ENCODE results near the gene PTGIS. TPM values are rescaled to one million over a fixed set of nuclear protein-coding genes. Genes with fewer than 3 reads are reported as not detected.
A peak's percentile ranks its signal among the peaks of the same experiment; 100 is the strongest.

Gene PTGIS
- total RNA-seq, 1 experiment from 2014 or later, result 20.0 TPM

DNA sequence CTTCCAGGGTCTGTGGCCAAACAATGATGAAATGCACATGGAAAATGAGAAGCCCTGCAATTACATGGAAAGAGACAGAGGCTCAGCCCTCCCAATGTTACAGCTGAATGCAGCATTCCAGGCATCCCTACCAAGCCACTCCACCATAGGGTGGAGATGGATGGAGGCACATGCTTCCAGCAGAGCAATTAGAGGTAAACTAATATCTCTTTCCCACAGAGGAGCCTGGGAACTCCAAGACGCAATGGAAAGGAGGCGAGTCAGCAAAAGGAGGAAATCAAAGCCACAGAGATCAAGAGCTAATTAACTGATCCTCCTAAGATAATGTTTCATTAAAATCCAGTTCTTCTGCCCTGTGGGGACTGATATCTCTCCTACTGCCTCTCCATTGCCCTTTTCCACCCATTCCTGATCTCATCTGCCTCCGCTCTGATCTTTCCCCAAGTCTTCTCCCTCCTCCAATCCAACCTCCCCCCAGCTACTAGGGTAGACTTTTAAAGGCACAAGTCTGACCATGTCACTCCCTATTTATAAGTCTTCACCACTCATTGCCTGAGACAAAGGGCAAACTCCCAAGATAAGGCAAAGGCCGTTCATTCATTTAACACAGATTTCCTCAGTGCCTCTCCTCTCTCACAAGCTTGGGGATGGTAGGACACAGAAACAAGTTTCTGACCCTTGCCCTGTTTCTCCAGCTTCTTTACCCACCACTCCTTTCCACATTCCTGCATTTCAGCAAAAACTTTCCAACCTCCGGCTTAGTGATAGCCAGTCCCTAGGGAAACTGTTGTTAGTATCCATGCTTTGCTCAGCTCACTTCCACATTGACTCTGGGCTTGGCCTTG, 71.2 kb downstream of the PTGIS start:
- Mint-ChIP-seq H3K27me3 (ENCODE audit: low read depth) (peaks cover 5% of the 10 kb centered on the region), H3K27ac (no peak overlapping the region; a peak in 1 of 7 replicates), H3K9me3 (peaks cover 0 to 3% of the 10 kb centered on the region in 2 experiments; a peak in 3 of 5 replicates), H3K4me1 (peaks cover 6 to 10% of the 10 kb centered on the region in 2 experiments), H3K36me3 (ENCODE audit: insufficient read depth in 1 of 3, low read depth in 3 of 3) (peaks cover 0 to 4% (median 0%) of the 10 kb centered on the region in 3 experiments; a peak in 1 of 7 replicates), H3K4me3 (no peak overlapping the region)
- Histone ChIP-seq H2BK20ac (ENCODE audit: low read depth, low read length, poor library complexity, severe bottlenecking) (no peak overlapping the region), H2BK120ac (ENCODE audit: low read depth, low read length, poor library complexity, severe bottlenecking) (no peak overlapping the region), H3K23me2 (ENCODE audit: insufficient read length, low read depth, low read length, poor library complexity, severe bottlenecking) (no peaks in the 10 kb centered on the region), H3K18ac (ENCODE audit: insufficient read length, low read depth, low read length) (no peak overlapping the region), H3K27ac (ENCODE audit: insufficient read length, low read depth, low read length) (no peak overlapping the region), H2BK12ac (ENCODE audit: insufficient read length, low read depth, low read length) (peak overlapping the region; percentile 66), H2AFZ (ENCODE audit: low read length) (no peak overlapping the region), H2AK5ac (ENCODE audit: insufficient read length, low read length) (no peak overlapping the region), H3K9ac (ENCODE audit: extremely low read depth, insufficient read length, low read length) (no peak overlapping the region), H4K91ac (ENCODE audit: insufficient read length, low read depth, low read length) (no peak overlapping the region), H3K23ac (ENCODE audit: insufficient read length, low read depth, low read length) (no peak overlapping the region), H4K8ac (replicated peaks; ENCODE audit: insufficient read length, low read depth, low read length) (no peak overlapping the region), H4K5ac (ENCODE audit: insufficient read length, low read depth, low read length) (no peak overlapping the region), H3K79me2 (ENCODE audit: insufficient read depth, low read length) (no peaks in the 10 kb centered on the region), H3K4me2 (ENCODE audit: insufficient read depth, insufficient read length, low read length) (no peak overlapping the region), H3T11ph (ENCODE audit: low read length) (no peak overlapping the region), H2BK15ac (ENCODE audit: low read depth, low read length) (no peak overlapping the region), H3K27me3 (ENCODE audit: insufficient read depth, low read length) (no peaks in the 10 kb centered on the region), H3K14ac (ENCODE audit: insufficient read depth, low read length) (no peak overlapping the region), H3K4ac (ENCODE audit: low read depth, low read length) (no peak overlapping the region), H3K9me3 (ENCODE audit: control insufficient read depth, low read depth, low read length) (no peaks in the 10 kb centered on the region), H2BK5ac (ENCODE audit: insufficient read length, low read length) (no peak overlapping the region), H3K56ac (ENCODE audit: insufficient read length, low read depth, low read length) (no peak overlapping the region), H3K4me1 (ENCODE audit: insufficient read depth, low read length) (no peaks in the 10 kb centered on the region; the same call in 1 of the 2 replicates), H4K20me1 (ENCODE audit: control insufficient read depth, insufficient read depth, insufficient read length) (no peaks in the 10 kb centered on the region), H3K79me1 (ENCODE audit: insufficient read depth, low read depth, low read length, poor library complexity, severe bottlenecking) (no peaks in the 10 kb centered on the region)
- TF ChIP-seq, protein P1, sequence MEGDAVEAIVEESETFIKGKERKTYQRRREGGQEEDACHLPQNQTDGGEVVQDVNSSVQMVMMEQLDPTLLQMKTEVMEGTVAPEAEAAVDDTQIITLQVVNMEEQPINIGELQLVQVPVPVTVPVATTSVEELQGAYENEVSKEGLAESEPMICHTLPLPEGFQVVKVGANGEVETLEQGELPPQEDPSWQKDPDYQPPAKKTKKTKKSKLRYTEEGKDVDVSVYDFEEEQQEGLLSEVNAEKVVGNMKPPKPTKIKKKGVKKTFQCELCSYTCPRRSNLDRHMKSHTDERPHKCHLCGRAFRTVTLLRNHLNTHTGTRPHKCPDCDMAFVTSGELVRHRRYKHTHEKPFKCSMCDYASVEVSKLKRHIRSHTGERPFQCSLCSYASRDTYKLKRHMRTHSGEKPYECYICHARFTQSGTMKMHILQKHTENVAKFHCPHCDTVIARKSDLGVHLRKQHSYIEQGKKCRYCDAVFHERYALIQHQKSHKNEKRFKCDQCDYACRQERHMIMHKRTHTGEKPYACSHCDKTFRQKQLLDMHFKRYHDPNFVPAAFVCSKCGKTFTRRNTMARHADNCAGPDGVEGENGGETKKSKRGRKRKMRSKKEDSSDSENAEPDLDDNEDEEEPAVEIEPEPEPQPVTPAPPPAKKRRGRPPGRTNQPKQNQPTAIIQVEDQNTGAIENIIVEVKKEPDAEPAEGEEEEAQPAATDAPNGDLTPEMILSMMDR (conservative IDR thresholded peaks at IDR 0.05), result no peak
- WGBS (ENCODE audit: extremely low coverage, insufficient read length, low lambda C conversion rate), result no CpG with 5 or more reads among the region's 5 CpGs
- DNase-seq, result no peak

All from H9 (cell line).